Ishikawa (cell line): ENCODE results near the gene FAAP20.

ENCODE experiments used
- CEBPB ChIP-seq: IDR thresholded peaks from 2 replicates; pipeline ENCODE4 v1.6.1; 2012
- CREB1 ChIP-seq: IDR thresholded peaks from 2 replicates; pipeline ENCODE4 v1.6.1; 2012; ENCODE audit warnings: low read depth
- EP300 ChIP-seq: IDR thresholded peaks from 2 replicates; pipeline ENCODE4 v1.6.1; 2012; ENCODE audit warnings: borderline replicate concordance
- FOXM1 ChIP-seq: IDR thresholded peaks from 2 replicates; pipeline ENCODE4 v1.6.1; 2012; ENCODE audit warnings: low read depth, borderline replicate concordance
- NFIC ChIP-seq: IDR thresholded peaks from 2 replicates; pipeline ENCODE4 v1.6.1; 2012
- RAD21 ChIP-seq: IDR thresholded peaks from 2 replicates; pipeline ENCODE4 v1.6.1; 2012; ENCODE audit warnings: low read depth
- TAF1 ChIP-seq: IDR thresholded peaks from 2 replicates; pipeline ENCODE4 v1.6.1; 2012; ENCODE audit warnings: low read depth, mild to moderate bottlenecking
- TCF12 ChIP-seq: IDR thresholded peaks from 2 replicates; pipeline ENCODE4 v1.6.1; 2012; ENCODE audit warnings: low read depth
- TEAD4 ChIP-seq: IDR thresholded peaks from 2 replicates; pipeline ENCODE4 v1.6.1; 2012
- YY1 ChIP-seq: IDR thresholded peaks from 2 replicates; pipeline ENCODE4 v1.6.1; 2012; ENCODE audit warnings: low read depth
- ZBTB7A ChIP-seq: IDR thresholded peaks from 2 replicates; pipeline ENCODE4 v1.6.1; 2012; ENCODE audit warnings: low read depth
- TF ChIP-seq, protein P1 (sequence below): IDR thresholded peaks from 2 replicates; pipeline ENCODE4 v1.6.1; 2012
- TF ChIP-seq, protein P2 (sequence below): IDR thresholded peaks from 2 replicates; pipeline ENCODE4 v1.6.1; 2012; ENCODE audit warnings: low read depth, mild to moderate bottlenecking
- TF ChIP-seq, protein P3 (sequence below): IDR thresholded peaks from 2 replicates; pipeline ENCODE4 v1.6.1; 2012

Gene FAAP20

DNA sequence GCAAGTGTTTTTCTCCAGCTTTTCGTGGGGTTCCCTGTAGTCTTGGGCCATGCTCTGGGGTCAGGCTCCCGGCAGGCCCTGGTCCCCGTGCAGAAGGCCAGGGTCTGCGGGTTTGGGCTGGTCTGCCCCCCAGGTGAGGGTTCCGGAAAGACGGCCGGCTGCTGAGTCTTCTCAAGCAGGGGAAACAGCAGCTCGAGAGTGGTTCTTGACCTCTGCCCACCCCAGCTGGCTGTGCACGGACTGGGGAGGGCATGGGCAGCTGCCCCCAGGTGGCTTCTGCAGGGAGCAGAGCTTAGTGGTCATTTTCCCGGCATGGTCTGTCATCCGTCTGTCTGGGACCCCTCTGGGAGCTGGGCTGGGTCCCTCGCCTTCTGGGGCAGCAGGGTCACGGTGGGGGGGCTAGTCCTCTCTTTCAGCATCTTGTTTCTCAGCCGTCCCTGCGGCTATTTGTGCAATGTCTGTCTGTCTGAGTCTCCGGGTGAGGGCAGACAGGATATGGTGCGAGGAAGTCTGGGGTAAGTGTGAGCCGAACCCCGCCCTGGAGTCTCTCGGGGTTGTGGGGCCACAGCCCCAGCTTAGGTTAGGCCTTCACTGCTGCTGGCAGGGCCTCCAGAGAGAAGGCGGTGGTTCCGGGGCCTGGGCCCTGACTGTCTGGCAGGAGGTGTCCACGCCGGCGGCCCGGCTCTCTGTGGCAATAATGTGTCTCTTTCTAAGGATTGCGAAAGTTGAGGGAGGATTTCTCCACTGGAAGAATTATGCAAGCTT, 39.6 kb upstream of the FAAP20 start:
- TF ChIP-seq EP300 (no peak), RAD21 (no peak), FOXM1 (no peak), TEAD4 (no peak), CEBPB (peak; percentile 85), TCF12 (no peak)
- TF ChIP-seq, protein P1, sequence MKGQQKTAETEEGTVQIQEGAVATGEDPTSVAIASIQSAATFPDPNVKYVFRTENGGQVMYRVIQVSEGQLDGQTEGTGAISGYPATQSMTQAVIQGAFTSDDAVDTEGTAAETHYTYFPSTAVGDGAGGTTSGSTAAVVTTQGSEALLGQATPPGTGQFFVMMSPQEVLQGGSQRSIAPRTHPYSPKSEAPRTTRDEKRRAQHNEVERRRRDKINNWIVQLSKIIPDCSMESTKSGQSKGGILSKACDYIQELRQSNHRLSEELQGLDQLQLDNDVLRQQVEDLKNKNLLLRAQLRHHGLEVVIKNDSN = no peak

DNA sequence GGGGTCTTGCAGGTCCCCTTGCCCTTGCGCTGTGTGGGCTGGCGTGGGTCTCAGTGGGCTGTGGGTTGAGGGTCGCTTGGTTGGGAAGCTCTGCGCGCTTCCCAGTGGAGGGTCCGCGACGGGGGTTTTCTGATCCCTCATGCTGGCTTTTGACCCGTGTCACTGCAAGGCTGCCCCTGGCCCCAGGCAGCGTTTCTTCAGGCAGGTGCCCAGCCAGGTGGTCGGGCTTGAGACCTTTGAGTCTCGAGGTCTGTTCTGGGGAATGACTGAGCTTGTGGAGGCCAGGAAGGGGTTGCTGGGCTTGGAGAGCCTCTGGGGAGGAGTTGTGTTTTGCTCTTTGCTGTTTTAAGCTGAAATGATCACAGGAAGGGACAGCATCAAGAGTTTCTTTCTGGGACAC, 38.9 kb upstream of the FAAP20 start:
- no peak for TF ChIP-seq TAF1
- no peak for TF ChIP-seq TCF12
- no peak for TF ChIP-seq RAD21
- TF ChIP-seq YY1 = no peak
- no peak for TF ChIP-seq NFIC

DNA sequence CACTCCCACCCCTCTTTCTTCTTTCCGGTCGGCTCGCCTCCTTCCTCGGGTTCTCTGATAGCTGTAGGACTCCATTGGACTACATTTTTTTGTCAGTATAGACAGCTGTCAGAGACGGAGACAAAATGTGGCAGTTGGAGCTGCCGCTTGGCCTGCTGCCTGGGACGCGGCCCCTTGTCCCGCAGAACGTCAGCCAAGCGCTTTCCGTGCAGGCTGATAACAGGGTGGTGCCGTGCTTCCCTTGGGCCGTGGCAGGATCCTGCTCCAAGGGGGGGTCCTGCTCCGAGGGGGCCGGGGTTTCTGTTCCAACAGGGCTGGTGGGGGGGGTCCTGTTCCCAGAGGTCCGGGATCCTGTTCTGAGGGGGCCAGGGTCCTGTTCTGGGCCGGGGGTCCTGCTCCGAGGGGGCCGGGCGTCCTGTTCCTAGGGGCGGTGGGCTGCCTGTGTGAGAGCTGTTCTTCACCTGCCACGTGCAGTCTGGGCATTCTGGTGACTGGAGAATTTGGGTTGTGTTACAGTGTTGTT, 38.4 kb upstream of the FAAP20 start:
- no peak for TF ChIP-seq TCF12
- no peak for TF ChIP-seq CREB1
- TF ChIP-seq TEAD4 = no peak
- no peak for TF ChIP-seq ZBTB7A
- TF ChIP-seq CEBPB = no peak
- TF ChIP-seq, protein P2, sequence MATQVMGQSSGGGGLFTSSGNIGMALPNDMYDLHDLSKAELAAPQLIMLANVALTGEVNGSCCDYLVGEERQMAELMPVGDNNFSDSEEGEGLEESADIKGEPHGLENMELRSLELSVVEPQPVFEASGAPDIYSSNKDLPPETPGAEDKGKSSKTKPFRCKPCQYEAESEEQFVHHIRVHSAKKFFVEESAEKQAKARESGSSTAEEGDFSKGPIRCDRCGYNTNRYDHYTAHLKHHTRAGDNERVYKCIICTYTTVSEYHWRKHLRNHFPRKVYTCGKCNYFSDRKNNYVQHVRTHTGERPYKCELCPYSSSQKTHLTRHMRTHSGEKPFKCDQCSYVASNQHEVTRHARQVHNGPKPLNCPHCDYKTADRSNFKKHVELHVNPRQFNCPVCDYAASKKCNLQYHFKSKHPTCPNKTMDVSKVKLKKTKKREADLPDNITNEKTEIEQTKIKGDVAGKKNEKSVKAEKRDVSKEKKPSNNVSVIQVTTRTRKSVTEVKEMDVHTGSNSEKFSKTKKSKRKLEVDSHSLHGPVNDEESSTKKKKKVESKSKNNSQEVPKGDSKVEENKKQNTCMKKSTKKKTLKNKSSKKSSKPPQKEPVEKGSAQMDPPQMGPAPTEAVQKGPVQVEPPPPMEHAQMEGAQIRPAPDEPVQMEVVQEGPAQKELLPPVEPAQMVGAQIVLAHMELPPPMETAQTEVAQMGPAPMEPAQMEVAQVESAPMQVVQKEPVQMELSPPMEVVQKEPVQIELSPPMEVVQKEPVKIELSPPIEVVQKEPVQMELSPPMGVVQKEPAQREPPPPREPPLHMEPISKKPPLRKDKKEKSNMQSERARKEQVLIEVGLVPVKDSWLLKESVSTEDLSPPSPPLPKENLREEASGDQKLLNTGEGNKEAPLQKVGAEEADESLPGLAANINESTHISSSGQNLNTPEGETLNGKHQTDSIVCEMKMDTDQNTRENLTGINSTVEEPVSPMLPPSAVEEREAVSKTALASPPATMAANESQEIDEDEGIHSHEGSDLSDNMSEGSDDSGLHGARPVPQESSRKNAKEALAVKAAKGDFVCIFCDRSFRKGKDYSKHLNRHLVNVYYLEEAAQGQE = no peak

DNA sequence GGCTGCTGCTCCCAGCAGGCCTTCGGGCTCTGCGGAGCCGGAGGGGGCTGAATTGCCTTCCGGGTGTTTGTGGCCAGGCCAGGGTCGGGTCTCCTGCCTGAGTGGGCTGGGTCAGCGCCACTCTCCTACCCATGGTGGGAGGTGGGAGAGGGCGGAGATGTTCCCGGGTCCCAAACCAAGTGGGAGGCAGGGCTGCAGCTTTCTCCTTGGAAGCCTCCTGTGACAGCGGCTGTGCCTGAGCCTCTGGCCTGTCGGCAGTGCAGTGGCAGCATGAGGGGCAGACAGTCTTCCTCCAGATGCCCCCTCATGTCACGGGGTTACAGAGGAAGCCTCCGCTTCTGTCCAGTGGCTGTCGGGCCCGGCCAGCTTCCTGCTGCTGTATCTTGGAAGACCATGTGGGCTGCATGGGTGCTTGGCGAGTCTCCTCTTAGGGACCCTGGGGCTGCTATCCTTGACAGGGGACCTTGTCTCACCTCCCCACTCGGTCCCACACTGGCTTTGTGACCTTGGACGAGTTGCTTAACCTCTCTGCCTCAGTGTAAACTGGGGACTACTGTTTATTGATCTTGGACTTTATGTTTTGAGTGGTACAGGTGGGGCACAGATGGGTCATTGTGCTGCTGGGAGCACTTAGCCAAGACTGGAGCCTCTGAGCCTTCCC, 37.8 kb upstream of the FAAP20 start:
- TF ChIP-seq CREB1 = no peak
- TF ChIP-seq EP300 = no peak
- no peak for TF ChIP-seq YY1
- TF ChIP-seq FOXM1 = no peak
- no peak for TF ChIP-seq NFIC
- TF ChIP-seq, protein P3, sequence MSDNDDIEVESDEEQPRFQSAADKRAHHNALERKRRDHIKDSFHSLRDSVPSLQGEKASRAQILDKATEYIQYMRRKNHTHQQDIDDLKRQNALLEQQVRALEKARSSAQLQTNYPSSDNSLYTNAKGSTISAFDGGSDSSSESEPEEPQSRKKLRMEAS = no peak
- TF ChIP-seq, protein P2 = no peak
- TF ChIP-seq CEBPB = no peak
- TF ChIP-seq RAD21 = no peak
- TF ChIP-seq TCF12 = no peak
- no peak for TF ChIP-seq TEAD4
- TF ChIP-seq, protein P1 = no peak

DNA sequence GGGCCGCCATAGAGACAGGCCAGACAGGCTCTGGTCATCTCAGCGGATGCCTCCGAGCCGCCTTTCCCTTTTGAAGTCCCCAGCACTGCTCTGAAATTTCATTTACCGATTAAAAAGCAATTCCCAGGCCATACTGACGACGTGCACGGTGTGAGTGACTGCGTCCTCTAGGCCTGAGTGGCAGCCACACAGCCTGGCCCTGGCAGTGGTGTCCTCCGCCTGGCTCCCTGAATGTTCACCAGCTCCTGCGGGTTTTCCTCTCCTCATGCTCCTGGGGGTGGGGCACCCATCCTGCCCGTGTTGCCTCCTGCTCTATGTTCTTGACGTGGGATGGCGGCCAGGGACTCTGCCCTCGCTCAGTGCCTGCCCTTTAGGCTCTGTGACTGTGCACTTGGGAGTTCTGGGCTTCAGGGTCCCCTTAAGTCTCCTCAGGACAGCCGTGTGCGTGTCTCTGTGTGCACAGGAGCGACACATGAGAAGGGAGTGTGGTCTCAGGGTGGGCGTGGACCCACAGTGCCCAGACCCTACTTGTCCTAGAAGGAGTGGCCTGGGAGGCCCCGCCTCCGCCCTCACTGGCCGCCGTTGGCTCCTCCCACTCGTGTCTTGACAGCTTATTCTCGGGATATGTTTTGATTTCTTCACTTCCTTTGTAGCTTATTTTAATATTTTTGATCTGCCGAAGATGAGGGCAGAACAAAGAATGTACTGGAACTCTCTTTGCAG, 37.1 kb upstream of the FAAP20 start:
- no peak for TF ChIP-seq FOXM1

DNA sequence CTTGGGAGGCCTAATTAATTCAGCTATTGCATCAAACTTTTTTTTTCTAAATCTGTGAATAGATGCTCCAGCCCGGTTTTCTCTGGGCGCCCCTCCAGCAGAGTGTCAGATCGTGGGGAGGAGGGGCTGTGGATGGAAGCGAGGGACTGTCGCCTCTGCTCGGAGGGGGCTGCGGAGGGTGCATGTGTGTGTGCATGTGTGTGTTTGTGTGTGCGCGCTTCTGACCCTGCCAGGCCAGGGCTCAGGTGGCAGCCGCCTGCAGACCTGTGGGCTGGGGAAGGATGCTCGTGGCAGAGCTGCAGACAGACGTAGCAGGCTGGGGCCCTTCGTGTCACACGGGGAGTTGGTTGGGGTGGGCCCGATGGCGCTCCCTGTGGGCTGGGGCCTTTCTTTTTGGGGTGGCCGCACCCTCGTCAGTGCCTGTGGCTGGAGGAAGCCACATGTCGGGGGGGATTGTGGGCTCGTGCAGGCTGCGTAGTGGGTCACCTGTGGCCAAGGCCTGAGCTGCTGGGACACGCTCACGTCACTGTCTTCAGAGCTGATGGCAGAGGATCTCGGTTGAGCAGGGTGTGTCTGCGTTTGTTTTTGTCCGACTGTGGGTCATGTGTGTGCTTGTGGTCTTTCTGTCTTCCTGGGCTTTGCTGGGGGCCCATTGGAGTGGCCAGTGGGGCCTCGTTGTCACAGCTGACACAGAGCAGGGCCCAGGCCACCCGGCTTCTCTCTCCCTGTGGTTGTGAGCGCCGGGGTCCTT, 36.4 kb upstream of the FAAP20 start:
- TF ChIP-seq FOXM1 = no peak
- TF ChIP-seq, protein P1 = no peak
- no peak for TF ChIP-seq TAF1
- TF ChIP-seq, protein P2 = no peak
- TF ChIP-seq, protein P3 = no peak
- no peak for TF ChIP-seq YY1
- no peak for TF ChIP-seq TEAD4
- no peak for TF ChIP-seq NFIC
